ENCODE results near the gene CES2.

The CES2 gene

DNA sequence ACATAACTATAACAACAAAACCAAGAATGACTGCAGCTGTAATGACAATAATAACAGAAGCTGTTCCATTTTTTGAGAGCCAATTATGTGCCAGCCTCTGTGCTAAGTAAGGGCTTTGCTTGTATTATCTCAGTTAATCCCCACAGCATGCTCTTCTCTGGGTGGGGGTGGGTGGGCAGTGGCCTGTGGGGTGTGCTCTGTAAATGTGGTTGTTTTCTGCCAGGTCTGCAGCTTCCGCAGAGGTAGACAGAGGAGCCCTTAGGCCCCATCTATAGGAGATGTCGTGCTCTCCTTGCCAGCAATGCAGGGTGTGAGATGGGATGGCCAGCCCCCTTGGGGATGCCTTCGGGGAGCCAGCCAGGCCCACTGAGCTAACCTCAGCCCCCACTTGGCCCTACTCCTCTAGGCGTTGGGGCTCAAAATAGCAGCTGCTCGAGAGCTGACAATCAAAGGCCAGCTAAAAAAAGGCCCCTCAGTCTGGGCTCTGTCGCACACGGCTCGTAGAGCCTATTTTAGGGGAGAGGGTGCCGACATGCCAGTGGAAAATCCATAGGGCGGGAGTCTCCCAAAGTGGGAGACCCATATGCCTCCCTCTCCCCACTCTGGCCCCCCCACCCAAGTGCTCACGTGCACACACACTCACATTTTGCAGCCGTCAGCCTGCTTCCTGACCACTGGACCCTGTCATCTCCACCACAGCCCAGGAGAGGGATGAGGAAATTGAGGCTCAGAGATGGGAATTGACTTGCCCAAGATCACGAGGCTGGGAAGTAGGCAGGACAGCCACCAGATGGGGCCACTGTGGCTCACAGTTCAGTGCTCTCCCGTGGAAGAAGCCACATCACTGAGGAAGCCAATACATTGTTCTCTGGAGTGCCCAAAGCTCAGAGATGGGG is 32.4 kb upstream of the CES2 start:
- DNase-seq: no peak

GRCh38 chr16:66903544-66904427 is 31.5 kb upstream of the CES2 start:
- DNase-seq: no peak

- no peak for DNase-seq
Observed at GRCh38 chr16:66904428-66904845, 30.9 kb upstream of the CES2 start.

DNA sequence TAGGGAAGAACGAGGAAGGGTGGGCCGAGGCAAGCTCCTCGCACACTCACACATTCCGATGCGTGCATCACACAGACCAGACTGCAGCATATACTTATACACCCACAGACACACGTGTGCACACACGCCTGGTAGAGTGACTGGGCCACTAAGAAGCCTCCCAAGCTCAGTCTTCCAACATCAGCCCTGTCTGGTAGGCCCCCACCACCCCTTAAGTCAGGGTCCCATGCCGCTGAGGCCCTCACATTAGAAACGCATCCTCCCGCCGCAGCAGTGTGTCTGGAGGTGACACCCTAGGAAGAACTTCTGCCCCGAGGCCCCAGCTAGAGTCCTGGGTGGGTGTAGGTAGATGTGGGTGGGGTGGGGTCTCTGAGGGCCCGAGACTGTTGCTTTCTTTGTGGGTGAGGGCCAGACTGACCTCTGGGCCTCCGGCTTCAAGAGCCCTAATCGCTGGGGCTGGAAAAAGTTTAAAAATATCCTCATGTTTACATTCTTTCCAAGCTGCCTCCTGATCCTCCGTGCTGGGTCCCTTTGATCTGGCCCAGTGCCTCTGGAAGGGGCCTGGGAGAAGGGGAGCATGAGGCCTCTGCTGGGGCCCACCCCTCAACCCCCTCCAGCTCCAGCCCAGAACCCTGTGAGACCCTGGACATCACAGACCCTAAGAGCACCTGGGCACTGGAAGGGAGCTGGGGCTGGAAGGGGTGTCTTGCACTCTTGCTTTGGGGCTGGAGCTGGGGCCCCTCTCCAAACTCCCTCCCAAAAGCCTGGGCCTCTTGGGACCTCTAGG is 30.3 kb upstream of the CES2 start:
- DNase-seq: no peak

DNA sequence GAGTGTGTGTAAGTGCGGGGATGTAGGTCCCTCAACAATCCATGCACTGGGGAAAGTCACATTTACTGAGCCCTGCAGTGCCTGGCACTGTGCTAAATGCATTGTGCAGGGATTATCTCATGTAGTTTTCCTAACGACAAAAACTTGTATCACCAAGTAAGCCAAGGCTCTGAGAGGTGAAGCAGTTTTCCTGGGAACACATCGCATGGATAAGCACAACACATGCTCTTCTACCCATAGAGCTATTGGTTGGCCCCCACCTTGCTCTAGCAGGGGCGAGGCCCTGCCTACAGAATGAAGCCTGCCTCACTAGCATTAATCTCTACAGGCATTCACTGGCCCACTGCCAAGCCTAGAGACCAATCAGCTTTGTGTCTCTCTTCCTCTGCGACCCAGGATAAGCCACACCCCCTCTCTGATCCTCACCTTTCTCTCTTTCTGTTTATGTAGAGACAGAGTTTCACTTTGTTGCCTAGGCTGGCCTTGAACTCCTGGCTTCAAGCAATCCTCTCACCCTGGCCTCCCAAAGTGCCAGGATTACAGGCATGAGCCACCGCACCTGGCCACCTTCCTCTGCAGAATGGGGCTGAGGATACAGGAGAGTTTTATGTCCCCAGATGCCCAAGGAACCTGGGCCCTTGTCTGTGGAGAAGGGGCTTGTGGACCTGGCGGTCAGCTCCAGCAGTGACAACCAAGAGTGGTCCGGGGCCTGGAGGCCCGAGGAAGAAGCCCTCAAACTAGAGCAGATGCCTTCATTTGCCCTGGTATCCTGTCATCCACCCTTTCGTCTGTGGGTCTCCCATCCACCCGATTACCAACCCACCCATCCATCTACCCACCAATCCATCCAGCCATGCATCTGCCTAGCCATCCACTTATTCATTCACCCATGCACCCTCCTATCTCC is 29.4 kb upstream of the CES2 start:
- peak in 1 of 2 experiments; percentile 7 for DNase-seq

DNA sequence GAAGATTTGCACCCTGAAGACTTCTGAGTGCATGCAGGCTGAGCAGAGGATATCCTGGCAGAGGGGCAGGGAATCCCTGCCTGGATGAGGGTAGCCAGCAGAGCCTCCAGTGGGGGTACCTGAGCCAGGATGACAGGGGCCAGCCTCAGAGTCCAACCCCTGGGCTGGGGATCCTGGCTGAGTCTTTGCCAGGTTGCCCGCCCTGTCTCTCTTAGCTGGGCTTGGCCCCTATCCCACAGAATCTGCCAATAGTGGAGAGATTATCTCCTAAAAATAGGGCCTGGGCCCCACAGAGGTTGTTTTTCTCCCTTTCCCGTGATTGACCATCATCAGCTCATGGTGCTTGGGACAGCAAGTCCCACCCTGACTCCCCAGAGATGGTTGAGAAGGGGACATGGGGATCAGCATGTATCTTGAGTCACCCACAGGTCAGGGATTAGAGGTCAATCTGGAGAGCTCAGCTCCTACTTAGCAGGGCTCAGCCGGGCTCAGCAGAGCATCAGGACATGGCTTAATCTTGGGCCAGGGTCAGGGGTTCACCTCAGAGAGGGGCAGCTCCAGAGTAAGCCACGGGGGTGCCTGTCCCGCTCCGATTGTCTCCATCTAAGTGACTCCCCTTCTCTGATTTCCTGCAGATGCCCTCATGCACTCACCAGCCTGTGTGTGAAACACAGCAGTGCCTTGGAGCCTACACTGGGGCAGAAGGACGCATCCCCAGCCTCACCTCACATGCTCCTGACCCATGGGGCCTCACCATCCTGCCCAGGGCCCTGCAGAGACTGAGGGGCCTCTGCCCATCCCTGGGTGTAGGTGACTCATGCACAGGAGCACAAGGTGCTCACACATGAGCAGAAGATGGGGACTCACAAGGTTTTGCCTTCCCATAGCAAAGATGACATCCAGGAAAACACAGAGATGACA is 28.1 kb upstream of the CES2 start:
- DNase-seq: no peak

GRCh38 chr16:66908116-66908515 is 27.2 kb upstream of the CES2 start:
- DNase-seq: no peak

- no peak for DNase-seq
Observed at GRCh38 chr16:66908762-66909559, 26.4 kb upstream of the CES2 start.

GRCh38 chr16:66910175-66910940 is 25.0 kb upstream of the CES2 start:
- DNase-seq: no peak

DNA sequence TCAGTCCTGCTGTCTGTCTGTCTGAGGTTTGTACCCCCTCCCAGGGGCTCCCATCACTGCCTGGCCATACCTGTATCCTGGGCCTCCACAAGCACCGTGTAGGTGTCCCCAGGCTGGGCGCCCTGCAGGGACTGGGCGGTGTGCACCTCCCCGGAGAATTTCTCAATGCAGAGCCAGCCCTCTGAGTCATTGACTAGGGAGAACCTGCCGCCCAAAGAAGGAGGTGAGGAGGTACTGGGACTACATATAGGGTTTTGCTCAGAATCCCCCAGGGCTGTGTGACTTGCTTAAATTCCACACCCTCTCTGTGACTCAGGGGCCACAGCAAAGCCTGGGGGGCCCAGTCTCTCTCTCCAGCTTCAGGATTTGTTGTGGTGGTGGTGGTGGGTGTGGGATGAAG is 24.2 kb upstream of the CES2 start:
- no peak for DNase-seq

GRCh38 chr16:66911801-66912200 is 23.5 kb upstream of the CES2 start:
- DNase-seq: no peak

- DNase-seq: no peak
Observed at GRCh38 chr16:66913081-66913480, 22.2 kb upstream of the CES2 start.

DNA sequence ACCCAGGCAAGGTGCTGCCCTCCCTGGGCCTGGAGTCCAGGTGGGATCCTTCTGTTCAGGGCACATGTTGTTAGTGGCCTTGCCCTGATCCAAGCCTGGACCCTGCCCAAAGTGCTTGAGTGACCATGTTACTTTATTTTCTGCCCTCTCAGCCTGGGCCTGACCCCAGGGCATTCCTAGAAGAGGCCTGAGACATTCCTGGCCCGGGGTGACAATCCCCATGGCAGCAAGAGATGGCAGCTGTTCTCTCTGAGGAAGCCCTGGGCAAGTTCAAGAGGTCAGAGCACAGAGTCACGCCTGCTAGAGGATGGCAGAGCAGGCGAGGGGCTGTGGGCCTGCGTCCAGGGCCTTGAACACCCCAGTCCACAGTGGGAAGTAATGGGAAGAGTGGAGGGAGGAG is 21.6 kb upstream of the CES2 start:
- no peak for DNase-seq

DNA sequence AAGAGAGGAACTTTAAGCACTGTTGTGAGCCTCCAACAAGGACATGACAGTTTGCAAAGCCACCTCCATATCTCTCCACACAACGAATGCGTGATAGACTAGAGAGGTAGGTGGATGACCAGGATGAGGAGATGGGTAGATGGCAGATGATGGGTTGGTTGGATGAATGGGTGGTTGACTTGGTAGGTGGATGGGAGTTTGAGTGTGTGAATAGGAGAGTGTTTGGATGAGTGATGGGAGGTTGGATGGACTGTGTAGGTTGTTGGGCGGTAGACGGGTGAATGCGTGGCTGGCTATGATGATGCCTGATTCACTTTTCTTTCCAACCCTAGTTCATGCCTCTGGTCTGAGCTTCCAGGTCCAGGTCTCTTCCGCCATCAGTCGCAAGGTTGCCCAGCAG is 20.8 kb upstream of the CES2 start:
- DNase-seq: no peak

- DNase-seq: no peak
Observed at GRCh38 chr16:66915041-66915440, 20.3 kb upstream of the CES2 start.

- DNase-seq: no peak
Observed at GRCh38 chr16:66916518-66916917, 18.8 kb upstream of the CES2 start.

GRCh38 chr16:66917741-66918140 is 17.6 kb upstream of the CES2 start:
- DNase-seq: no peak

GRCh38 chr16:66918355-66918754 is 17.0 kb upstream of the CES2 start:
- DNase-seq: no peak

Measured in NCI-H2081 (cell line).